Activated B cell treated with CpG ODN at 0.5 μM for 24 hours (primary cell): Measurements from ENCODE around the gene CD2AP. TPM values are rescaled to one million over a fixed set of nuclear protein-coding genes. Genes with fewer than 3 reads are reported as not detected.
"Not testable (repeated sequence)": the region's sequence is repeated elsewhere in the genome, so short reads cannot be mapped to it uniquely, and the experiment has no call there.

Experiments used
- ATAC-seq: fragments of 200-7000 bp; cut with Tn5 transposase; one replicate; pipeline ENCODE4 v1.10.0; 2021; ENCODE audit warnings: low read depth, mild to moderate bottlenecking, moderate library complexity
- CTCF ChIA-PET: fragments of 350-600 bp; sonication (Branson Sonifier 250); formaldehyde crosslinking; loops from one replicate; lab custom pipeline; 2021; ENCODE audit warnings: antibody characterized with exemption; lab: Charles Lee
- POLR2A ChIA-PET: fragments of 350-600 bp; sonication (Branson Sonifier 250); formaldehyde crosslinking; loops from one replicate; lab custom pipeline; 2021; ENCODE audit warnings: antibody characterized with exemption; lab: Charles Lee
- DNase-seq: peaks from one replicate; pipeline ENCODE4 v3.0.0; 2022
- H3K27ac Mint-ChIP-seq: one replicate; pipeline ENCODE4 v1.8.0; 2020; ENCODE audit warnings: mixed read lengths
- H3K27me3 Mint-ChIP-seq: one replicate; pipeline ENCODE4 v1.8.0; 2021; ENCODE audit warnings: mixed read lengths
- H3K36me3 Mint-ChIP-seq: one replicate; pipeline ENCODE4 v1.8.0; 2021; ENCODE audit warnings: low read depth, mixed read lengths
- H3K4me1 Mint-ChIP-seq: one replicate; pipeline ENCODE4 v1.8.0; 2021; ENCODE audit warnings: mixed read lengths
- H3K4me3 Mint-ChIP-seq: one replicate; pipeline ENCODE4 v1.8.0; 2020; ENCODE audit warnings: mild to moderate bottlenecking, mixed read lengths
- H3K9me3 Mint-ChIP-seq: one replicate; pipeline ENCODE4 v1.8.0; 2020; ENCODE audit warnings: mixed read lengths
- intact Hi-C: fragments of 100-400 bp; cut with micrococcal nuclease; formaldehyde crosslinking; loops from one replicate; pipeline ENCODE4 v1.15.1; 2024
- total RNA-seq: library from RNA; stranded (reverse); gene quantifications from 2 replicates; pipeline ENCODE4 v1.2.3, GENCODE V29; 2022
- TF ChIP-seq, protein P1 (sequence below): fragments of 200-600 bp; IDR thresholded peaks from one replicate; pipeline ENCODE4 v1.8.0; 2022; ENCODE audit warnings: antibody characterized with exemption, mild to moderate bottlenecking

CD2AP gene
- total RNA-seq, 1 donor from 2014 or later, result 34.1 TPM

DNA sequence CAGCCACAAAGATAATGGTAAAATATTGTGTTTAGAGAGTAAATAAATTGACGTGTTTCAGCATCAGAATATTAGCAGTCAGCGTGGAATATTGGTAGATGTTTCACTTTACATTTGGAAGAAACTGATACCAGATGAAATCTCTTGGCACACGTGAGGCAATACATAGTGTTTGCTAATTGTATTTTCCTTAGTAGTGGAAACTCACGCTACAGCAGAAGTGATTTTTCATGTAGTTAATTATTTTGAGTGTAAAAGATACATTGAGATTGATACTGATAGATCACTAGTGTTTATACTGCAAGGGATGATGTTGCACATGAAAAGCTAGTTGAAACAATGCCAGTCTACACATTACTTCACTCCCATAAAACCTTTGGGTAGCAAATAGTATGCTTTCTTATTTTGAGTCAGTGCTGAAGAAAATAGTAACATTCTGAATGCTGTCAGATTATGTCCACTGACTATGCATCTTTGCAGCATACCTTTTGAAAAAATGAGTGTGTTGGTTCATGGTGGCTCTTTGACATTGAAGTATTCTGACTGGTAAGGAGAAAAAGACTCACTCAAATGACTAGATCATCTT, 59.3 kb downstream of the CD2AP start:
- H3K4me3 Mint-ChIP-seq, result no peak overlapping the region
- intact Hi-C loops, result no loop called here
- ChIA-PET POLR2A (no interaction called here), CTCF (no interaction called here)
- TF ChIP-seq, protein P1, sequence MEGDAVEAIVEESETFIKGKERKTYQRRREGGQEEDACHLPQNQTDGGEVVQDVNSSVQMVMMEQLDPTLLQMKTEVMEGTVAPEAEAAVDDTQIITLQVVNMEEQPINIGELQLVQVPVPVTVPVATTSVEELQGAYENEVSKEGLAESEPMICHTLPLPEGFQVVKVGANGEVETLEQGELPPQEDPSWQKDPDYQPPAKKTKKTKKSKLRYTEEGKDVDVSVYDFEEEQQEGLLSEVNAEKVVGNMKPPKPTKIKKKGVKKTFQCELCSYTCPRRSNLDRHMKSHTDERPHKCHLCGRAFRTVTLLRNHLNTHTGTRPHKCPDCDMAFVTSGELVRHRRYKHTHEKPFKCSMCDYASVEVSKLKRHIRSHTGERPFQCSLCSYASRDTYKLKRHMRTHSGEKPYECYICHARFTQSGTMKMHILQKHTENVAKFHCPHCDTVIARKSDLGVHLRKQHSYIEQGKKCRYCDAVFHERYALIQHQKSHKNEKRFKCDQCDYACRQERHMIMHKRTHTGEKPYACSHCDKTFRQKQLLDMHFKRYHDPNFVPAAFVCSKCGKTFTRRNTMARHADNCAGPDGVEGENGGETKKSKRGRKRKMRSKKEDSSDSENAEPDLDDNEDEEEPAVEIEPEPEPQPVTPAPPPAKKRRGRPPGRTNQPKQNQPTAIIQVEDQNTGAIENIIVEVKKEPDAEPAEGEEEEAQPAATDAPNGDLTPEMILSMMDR, result no peak
- DNase-seq (no peak), ATAC-seq (no peak)
- H3K27ac Mint-ChIP-seq, result no peak overlapping the region
- H3K36me3 Mint-ChIP-seq, result peaks cover 46% of the 10 kb centered on the region
- H3K27me3 Mint-ChIP-seq, result no peaks in the 10 kb centered on the region
- no peaks in the 10 kb centered on the region for H3K9me3 Mint-ChIP-seq
- H3K4me1 Mint-ChIP-seq, result no peaks in the 10 kb centered on the region

DNA sequence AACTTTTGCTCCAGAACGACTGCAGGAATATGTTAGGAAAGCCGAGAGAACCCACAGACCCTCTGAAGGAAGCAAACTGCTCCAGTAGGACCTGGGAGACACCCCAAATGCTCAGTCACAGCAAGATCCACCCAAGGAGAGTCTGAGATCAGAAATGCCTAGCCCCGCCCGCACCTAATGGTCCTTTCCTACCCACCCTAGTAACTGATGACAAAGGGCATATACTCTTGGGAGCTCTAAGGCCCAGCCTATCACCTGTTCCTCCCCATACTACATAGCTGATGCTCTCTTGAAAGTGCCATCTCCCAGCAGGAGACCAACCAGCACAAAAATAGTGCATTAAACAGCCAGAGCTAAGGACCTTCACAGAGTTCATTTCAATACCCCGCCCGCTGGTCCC, 67.6 kb downstream of the CD2AP start:
- peaks cover 3% of the 10 kb centered on the region for H3K4me1 Mint-ChIP-seq
- no peak overlapping the region for H3K4me3 Mint-ChIP-seq
- no peak for DNase-seq
- TF ChIP-seq, protein P1, result no peak
- POLR2A ChIA-PET, result no interaction called here
- peaks cover 9% of the 10 kb centered on the region for H3K9me3 Mint-ChIP-seq
- intact Hi-C loops, result no loop called here
- H3K27me3 Mint-ChIP-seq, result no peaks in the 10 kb centered on the region
- no peak for ATAC-seq
- H3K36me3 Mint-ChIP-seq, result peaks cover 55% of the 10 kb centered on the region
- H3K27ac Mint-ChIP-seq, result no peak overlapping the region
- CTCF ChIA-PET, result no interaction called here

DNA sequence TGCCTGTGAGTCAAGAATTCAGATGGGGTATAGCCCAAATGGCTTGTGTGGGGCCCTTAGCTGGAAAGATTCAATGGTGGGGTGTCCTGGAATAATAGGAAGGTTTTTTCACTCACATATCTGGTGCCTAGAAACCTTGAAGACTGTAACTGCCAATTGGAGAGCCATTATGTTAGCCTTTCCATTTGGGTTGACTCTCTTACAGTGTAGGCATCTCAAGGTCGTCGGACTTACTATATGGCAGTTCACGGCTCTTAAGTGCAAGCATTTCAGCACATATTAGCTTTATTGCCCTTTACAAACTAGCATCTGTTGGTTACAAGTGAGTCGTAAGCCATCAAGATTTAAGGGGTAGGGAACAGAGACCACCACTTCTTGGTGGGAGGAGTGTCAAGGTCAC, 74.1 kb downstream of the CD2AP start:
- H3K4me3 Mint-ChIP-seq, result no peak overlapping the region
- ChIA-PET POLR2A (no interaction called here), CTCF (no interaction called here)
- TF ChIP-seq, protein P1, result no peak
- peaks cover 8% of the 10 kb centered on the region for H3K9me3 Mint-ChIP-seq
- ATAC-seq, result no peak
- intact Hi-C loops, result no loop called here
- no peak for DNase-seq
- H3K27me3 Mint-ChIP-seq, result no peaks in the 10 kb centered on the region
- H3K4me1 Mint-ChIP-seq, result peaks cover 2% of the 10 kb centered on the region
- no peak overlapping the region for H3K27ac Mint-ChIP-seq
- peaks cover 56% of the 10 kb centered on the region for H3K36me3 Mint-ChIP-seq

DNA sequence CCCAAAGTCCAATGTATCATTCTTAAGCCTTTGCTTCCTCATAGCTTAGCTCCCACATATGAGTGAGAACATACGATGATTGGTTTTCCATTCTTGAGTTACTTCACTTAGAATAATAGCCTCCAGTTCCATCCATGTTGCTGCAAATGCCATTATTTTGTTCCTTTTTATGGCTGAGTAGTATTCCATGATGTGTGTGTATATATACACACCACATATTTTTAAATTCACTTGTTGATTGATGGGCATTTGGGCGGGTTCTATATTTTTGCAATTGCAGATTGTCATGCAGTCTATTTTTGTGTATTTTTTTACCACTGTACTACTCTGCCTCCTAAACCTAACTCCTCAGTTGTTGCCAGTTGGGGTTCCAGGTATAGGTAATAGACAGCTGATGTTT, 74.7 kb downstream of the CD2AP start:
- H3K4me3 Mint-ChIP-seq, result no peak overlapping the region
- H3K27ac Mint-ChIP-seq, result no peak overlapping the region
- H3K27me3 Mint-ChIP-seq, result no peaks in the 10 kb centered on the region
- ChIA-PET POLR2A (no interaction called here), CTCF (no interaction called here)
- intact Hi-C loops, result no loop called here
- H3K4me1 Mint-ChIP-seq, result peaks cover 2% of the 10 kb centered on the region
- TF ChIP-seq, protein P1, result no peak
- H3K36me3 Mint-ChIP-seq, result peaks cover 56% of the 10 kb centered on the region
- DNase-seq (no peak), ATAC-seq (no peak)
- H3K9me3 Mint-ChIP-seq, result peaks cover 8% of the 10 kb centered on the region

DNA sequence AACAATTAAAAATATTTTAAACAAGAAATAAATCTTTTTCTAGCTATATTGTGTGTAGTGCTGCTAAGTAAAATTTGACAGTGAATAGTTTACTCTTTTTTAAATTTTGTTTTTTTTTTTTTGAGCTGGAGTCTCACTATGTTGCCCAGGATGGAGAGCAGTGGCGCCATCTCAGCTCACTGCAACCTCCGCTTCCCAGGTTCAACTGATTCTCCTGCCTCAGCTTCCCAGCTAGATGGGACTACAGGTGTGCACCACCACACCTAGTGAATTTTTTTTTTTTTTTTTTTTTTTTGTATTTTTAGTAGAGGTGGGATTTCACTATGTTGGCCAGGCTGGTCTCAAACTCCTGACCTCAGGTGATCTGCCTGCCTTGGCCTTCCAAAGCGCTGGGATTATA, 75.7 kb downstream of the CD2AP start:
- H3K27ac Mint-ChIP-seq, H3K4me3 Mint-ChIP-seq, DNase-seq, H3K9me3 Mint-ChIP-seq, intact Hi-C loops, POLR2A ChIA-PET, H3K4me1 Mint-ChIP-seq, H3K27me3 Mint-ChIP-seq, CTCF ChIA-PET, ATAC-seq: not testable (repeated sequence)
- H3K36me3 Mint-ChIP-seq, result peaks cover 55% of the 10 kb centered on the region

DNA sequence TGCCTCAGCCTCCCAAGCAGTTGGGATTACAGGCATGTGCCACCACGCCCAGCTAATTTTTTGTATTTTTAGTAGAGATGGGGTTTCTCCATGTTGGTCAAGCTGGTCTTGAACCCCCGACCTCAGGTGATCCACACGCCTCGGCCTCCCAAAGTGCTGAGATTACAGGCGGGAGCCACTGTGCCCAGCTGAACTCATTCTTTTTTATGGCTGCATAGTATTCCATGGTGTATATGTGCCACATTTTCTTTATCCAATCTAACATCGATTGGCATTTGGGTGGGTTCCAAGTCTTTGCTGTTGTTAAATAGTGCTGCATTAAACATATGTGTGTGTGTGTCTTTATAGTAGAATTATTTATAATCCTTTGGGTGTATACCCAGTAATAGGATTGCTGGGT, 78.9 kb downstream of the CD2AP start:
- DNase-seq, H3K27ac Mint-ChIP-seq, H3K4me1 Mint-ChIP-seq, H3K9me3 Mint-ChIP-seq, intact Hi-C loops, H3K27me3 Mint-ChIP-seq, ATAC-seq, CTCF ChIA-PET, H3K4me3 Mint-ChIP-seq: not testable (repeated sequence)
- peaks cover 65% of the 10 kb centered on the region for H3K36me3 Mint-ChIP-seq
- POLR2A ChIA-PET, result interaction anchor here (0.6 kb wide), 1 partner anchor 79 kb away, joined by 3 read pairs; the partner anchor contains the start of gene CD2AP
